GM21526 (cell line): ENCODE measurements around the gene AMBRA1.

ENCODE experiments used
- ATAC-seq: cut with Tn5 transposase; IDR thresholded peaks from one replicate; pipeline ENCODE4 v1.9.1; 2021; ENCODE audit warnings: moderate library complexity; ENCODE audit not compliant: unreplicated experiment, low FRiP score

The AMBRA1 gene

DNA sequence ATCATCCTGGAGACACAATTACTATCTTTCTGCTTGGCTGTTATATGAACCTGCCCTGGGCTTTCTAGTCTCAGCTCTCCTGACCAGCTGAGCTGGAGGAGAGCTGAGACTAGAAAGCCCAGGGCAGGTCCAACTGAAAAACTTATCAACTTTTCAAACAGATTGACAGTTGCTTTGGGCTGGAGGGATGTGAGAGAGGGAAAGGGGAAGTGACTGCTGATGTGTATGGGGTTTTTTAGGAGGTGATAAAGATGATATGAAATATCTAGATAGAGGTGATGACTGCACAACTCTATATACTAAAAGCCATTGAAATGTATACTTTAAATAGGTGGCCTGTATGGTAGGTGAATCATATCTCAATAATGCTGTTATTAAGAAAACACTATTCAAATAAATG is 142.1 kb downstream of the AMBRA1 start:
- ATAC-seq, result no peak

- no peak for ATAC-seq
Observed at GRCh38 chr11:46450846-46451477, 142.9 kb downstream of the AMBRA1 start.

DNA sequence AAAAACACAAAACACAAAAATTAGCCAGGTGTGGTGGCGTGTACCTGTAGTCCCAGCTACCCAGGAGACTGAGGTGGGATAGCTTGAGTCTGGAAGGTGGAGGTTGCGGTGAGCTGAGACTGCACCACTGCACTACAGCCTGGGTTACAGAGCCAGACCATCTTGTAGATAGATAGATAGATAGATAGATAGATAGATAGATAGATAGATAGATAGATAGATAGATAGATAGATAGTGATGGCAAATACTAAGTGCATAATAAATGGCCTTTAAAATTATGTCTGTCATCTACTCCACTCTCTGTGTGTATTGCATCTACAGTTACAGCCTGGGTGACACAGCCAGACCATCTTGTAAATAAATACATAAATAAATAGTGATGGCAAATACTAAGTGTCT is 146.3 kb downstream of the AMBRA1 start:
- no peak for ATAC-seq

GRCh38 chr11:46445920-46446771 is 147.7 kb downstream of the AMBRA1 start:
- no peak for ATAC-seq

GRCh38 chr11:46445192-46445919 is 148.5 kb downstream of the AMBRA1 start:
- ATAC-seq, result no peak

DNA sequence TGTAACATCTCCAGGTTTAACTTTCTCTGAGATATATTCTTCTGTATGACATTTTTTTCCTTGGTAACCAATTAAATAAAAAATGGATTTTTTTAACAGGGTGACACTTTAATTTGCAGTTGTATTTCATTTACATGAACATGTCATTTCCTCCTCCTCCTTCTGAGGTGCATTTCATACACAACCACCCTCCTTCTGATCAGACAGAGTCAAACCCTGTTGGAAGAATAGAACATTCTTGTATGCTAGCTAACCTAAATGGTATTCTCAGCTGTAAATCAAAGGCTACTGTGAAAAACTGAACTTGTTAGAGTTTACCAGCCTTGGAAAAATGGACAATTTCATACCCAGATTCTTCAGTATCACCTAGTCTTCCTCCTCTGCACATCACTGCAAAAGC is 149.5 kb downstream of the AMBRA1 start:
- ATAC-seq, result no peak

- ATAC-seq, result no peak
Observed at GRCh38 chr11:46438211-46438610, 155.6 kb downstream of the AMBRA1 start.

GRCh38 chr11:46437122-46437689 is 156.6 kb downstream of the AMBRA1 start:
- ATAC-seq, result no peak

DNA sequence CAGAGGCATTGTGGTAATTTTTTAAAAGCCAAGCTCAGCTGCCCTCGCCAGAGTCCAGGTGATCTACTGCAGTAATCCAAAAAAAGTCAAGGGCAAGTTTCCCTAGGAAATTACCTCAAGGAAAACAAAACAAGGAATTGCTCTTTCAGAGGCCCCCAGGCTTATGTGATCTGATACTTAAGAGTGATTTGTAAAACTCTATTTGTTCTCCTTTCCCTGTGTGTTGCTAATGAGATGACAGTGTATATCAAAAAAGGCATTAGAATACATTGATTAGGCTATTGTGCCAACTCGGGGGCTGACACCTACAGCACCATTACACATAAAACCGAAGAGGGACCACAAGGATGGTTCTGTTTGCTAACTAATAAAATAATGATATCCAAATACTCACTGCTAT is 157.7 kb downstream of the AMBRA1 start:
- no peak for ATAC-seq

GRCh38 chr11:46435679-46436078 is 158.1 kb downstream of the AMBRA1 start:
- no peak for ATAC-seq

GRCh38 chr11:46431211-46431610 is 162.6 kb downstream of the AMBRA1 start:
- no peak for ATAC-seq

- ATAC-seq, result no peak
Observed at GRCh38 chr11:46429717-46430116, 164.1 kb downstream of the AMBRA1 start.

- no peak for ATAC-seq
Observed at GRCh38 chr11:46427364-46427763, 166.5 kb downstream of the AMBRA1 start.

DNA sequence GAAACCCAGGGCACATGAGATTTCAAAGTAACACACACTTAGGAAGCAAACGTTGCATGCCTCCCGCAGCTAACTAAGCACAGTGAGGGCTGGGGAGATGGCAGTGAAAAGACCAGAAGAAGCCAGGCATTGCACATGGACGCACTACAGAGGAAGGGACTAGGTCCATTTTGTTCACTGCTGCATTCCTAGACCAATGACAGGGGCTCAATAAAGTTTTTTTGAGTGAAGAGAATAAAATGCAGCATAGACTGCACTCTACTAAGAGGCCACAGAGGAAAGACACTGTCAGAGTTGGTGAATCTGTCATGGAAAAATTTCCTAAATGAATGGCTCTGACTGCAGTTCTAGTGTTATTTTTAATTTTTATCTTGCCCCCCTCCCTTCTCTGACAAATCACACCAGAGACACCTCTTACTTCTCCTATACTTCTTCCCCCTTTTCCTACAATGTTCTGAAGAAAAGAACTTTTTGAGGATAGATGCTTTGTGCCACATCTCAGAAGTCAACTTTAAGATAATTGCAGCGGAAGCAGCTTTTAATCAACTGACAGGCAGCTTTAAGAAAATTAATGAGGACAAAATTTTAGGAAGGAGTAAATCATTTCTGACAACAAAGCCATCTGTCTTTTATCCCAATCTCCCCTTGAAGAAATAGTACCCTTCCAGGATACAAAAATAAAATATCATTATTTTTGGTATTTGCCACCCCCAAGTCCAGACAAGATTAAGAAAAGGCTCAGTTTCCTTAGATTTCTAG is 167.4 kb downstream of the AMBRA1 start:
- no peak for ATAC-seq

- ATAC-seq, result no peak
Observed at GRCh38 chr11:46422588-46422987, 171.2 kb downstream of the AMBRA1 start.

DNA sequence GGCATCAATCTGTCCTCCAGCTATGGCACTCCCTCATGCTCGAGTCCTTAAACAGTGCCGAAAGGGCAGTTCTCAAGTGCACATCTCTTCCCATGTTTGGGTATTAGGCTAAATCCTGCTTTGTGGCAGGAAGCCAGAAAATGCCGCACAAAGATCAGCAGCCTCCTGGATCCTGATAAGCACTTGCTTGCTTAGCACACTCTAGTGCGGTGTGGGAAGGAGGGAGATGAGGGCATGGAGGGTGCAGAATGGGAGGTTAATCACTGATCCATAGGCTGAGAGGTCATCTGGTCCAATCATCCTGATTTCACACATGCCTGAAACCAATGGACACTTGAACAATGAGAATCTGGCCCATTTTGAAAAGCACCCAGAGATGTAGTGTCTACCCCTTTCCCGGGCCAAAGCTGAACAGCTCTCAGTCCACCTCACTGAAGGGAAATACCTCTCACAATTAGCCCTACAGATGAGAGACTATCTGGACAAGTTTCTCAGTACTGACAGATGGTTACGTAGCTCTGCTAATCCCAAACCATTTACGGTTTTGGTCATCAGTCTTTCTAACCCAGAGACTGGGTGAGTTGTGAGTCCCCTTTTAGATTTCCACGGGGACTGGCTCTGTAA is 172.5 kb downstream of the AMBRA1 start:
- ATAC-seq, result no peak

DNA sequence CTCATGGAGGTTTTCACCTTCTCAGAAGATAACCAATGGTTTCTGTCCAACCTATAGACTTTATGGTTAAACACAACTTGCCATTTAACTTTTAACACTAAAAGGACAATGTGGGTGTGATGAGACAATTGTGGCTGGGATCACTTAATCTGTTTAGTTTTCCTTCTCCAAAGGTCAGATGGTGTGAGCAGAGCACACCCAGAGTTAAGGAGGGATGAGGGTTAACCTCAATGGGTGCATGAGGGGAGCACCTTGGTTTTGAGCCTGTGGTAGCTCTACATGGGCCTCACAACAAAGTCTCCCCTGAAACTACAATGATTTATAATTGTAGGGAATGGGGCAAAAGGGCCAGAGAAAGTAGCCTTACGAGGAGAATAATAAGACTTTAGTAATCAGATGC is 173.3 kb downstream of the AMBRA1 start:
- no peak for ATAC-seq

GRCh38 chr11:46418751-46419150 is 175.1 kb downstream of the AMBRA1 start:
- ATAC-seq, result no peak

DNA sequence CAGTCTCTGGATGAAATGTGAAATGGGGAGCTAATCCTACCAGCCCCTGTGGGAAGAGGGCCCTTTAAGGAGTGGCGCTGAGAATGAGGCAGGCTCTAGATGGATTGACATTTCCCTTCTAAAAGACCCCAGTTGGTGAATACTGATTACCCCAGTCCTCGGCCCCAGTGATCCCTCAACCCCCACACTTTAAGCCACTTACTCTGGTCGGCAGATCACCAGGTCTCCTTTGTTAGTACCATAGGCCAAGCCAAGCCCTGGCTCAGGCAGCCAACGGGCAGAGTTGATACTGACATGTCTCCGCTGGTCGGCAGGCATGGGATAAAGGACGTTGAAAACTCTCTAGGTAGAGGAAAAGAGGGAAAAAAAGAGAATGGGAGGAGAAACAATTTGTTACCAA is 176.1 kb downstream of the AMBRA1 start:
- no peak for ATAC-seq

DNA sequence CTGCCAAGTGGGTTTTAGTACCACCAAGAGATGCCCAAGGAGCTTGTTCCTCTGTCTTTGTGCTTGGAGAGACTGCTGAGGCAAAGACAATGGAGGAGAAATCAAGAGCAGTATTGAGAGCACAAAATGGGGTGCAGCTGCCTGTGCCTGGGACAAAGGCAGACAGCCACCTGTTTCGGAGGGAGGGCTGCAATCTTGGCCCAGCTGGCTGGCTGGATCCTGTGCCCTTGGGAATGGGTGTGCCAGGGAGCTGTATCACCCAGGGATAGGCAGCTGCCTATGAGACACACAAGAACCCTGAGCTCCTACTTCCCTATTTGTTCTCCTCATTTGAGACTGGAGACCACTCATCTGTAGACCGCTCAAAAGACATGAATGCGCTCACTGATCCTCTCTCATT is 178.9 kb downstream of the AMBRA1 start:
- no peak for ATAC-seq
